ENCODE measurements around the gene RLBP1. TPM values are rescaled to one million over a fixed set of nuclear protein-coding genes. Genes with fewer than 3 reads are reported as not detected.
A peak's percentile ranks its signal among the peaks of the same experiment; 100 is the strongest.

RLBP1 gene
- total and polyA plus RNA-seq, 9 of the 15 experiments (the other 6 are each of a cell fraction or from before 2014, with no cell fraction given): 0.05 TPM; not detected in 8

DNA sequence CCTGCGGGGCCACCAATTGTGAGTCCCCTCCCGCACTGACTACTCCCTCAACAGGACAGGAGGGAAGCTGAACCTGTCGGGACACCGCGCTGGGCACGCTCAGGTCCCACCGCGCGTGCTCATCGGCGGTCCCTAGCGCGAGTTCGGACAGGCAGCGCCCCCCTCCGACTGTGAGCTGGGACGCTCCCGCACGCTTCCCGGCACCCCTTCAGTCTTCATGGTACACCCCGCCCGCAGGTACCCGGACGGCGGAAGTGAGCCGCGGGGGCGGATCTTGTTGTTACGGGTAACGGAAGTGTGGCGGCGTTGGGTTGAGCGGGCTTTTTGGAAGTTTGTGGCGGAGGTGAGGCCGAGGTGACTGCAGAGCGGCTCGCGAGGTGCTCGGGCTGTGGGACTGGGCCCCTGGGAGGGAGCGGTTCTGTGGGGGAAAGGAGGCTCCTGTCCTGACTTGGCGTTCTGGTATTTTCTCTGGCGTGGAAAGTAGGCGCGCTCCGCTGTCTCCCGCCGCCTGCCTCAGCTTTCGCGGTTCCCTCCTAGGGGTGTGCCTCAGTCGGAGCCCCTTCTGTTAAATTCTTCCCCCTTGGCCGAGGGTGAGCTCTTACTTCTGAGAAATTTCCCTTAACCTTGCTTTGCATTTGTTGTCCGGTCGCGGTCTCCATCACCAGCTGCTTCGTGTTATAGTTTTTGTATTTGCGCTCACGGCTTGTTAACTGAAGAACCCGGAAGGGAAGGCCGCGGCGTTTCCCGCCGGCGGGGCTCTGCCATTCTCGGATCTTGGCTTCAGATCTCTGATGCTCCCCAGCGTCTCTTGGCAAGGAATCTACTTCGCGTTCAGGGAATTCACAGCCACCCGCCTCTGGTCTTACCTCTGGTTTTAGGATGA, 22.6 kb upstream of the RLBP1 start, which contains the start of gene FANCI (continued):
- TF ChIP-seq STAG1 (CRISPR knock-in tag; IDR thresholded peaks at IDR 0.05; ENCODE audit: borderline replicate concordance) (no peak), LARP7 (IDR thresholded peaks at IDR 0.05) (no peak), ZNF75A (CRISPR knock-in tag; IDR thresholded peaks at IDR 0.05) (no peak), XRCC3 (IDR thresholded peaks at IDR 0.05) (no peak), U2AF2 (optimal IDR thresholded peaks at IDR 0.05; ENCODE audit: low read depth, low read length) (no peak), FOXP1 (CRISPR knock-in tag; IDR thresholded peaks at IDR 0.05) (peak; percentile 100), ARID1B (IDR thresholded peaks at IDR 0.05) (peak; percentile 38; the same call in 1 of the 2 replicates), RBM14 (IDR thresholded peaks at IDR 0.05; ENCODE audit: borderline replicate concordance, insufficient read depth, low read depth, low read length) (no peak), GATA2 (CRISPR knock-in tag; IDR thresholded peaks at IDR 0.05) (no peak), RBBP5 (IDR thresholded peaks at IDR 0.05; ENCODE audit: borderline replicate concordance, insufficient read depth, low read length, poor library complexity, severe bottlenecking) (peak; percentile 78), U2AF1 (optimal IDR thresholded peaks at IDR 0.05; ENCODE audit: low read depth, low read length) (no peak)
- TF ChIP-seq, protein P1, sequence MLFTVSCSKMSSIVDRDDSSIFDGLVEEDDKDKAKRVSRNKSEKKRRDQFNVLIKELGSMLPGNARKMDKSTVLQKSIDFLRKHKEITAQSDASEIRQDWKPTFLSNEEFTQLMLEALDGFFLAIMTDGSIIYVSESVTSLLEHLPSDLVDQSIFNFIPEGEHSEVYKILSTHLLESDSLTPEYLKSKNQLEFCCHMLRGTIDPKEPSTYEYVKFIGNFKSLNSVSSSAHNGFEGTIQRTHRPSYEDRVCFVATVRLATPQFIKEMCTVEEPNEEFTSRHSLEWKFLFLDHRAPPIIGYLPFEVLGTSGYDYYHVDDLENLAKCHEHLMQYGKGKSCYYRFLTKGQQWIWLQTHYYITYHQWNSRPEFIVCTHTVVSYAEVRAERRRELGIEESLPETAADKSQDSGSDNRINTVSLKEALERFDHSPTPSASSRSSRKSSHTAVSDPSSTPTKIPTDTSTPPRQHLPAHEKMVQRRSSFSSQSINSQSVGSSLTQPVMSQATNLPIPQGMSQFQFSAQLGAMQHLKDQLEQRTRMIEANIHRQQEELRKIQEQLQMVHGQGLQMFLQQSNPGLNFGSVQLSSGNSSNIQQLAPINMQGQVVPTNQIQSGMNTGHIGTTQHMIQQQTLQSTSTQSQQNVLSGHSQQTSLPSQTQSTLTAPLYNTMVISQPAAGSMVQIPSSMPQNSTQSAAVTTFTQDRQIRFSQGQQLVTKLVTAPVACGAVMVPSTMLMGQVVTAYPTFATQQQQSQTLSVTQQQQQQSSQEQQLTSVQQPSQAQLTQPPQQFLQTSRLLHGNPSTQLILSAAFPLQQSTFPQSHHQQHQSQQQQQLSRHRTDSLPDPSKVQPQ (CRISPR knock-in tag; IDR thresholded peaks at IDR 0.05; ENCODE audit: borderline replicate concordance): no peak
- TF ChIP-seq, protein P2, sequence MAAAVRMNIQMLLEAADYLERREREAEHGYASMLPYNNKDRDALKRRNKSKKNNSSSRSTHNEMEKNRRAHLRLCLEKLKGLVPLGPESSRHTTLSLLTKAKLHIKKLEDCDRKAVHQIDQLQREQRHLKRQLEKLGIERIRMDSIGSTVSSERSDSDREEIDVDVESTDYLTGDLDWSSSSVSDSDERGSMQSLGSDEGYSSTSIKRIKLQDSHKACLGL (CRISPR knock-in tag; IDR thresholded peaks at IDR 0.05; ENCODE audit: borderline replicate concordance, poor library complexity, severe bottlenecking): no peak
- TF ChIP-seq, protein P3, sequence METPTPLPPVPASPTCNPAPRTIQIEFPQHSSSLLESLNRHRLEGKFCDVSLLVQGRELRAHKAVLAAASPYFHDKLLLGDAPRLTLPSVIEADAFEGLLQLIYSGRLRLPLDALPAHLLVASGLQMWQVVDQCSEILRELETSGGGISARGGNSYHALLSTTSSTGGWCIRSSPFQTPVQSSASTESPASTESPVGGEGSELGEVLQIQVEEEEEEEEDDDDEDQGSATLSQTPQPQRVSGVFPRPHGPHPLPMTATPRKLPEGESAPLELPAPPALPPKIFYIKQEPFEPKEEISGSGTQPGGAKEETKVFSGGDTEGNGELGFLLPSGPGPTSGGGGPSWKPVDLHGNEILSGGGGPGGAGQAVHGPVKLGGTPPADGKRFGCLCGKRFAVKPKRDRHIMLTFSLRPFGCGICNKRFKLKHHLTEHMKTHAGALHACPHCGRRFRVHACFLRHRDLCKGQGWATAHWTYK (CRISPR knock-in tag; IDR thresholded peaks at IDR 0.05): no peak
- TF ChIP-seq, protein P4, sequence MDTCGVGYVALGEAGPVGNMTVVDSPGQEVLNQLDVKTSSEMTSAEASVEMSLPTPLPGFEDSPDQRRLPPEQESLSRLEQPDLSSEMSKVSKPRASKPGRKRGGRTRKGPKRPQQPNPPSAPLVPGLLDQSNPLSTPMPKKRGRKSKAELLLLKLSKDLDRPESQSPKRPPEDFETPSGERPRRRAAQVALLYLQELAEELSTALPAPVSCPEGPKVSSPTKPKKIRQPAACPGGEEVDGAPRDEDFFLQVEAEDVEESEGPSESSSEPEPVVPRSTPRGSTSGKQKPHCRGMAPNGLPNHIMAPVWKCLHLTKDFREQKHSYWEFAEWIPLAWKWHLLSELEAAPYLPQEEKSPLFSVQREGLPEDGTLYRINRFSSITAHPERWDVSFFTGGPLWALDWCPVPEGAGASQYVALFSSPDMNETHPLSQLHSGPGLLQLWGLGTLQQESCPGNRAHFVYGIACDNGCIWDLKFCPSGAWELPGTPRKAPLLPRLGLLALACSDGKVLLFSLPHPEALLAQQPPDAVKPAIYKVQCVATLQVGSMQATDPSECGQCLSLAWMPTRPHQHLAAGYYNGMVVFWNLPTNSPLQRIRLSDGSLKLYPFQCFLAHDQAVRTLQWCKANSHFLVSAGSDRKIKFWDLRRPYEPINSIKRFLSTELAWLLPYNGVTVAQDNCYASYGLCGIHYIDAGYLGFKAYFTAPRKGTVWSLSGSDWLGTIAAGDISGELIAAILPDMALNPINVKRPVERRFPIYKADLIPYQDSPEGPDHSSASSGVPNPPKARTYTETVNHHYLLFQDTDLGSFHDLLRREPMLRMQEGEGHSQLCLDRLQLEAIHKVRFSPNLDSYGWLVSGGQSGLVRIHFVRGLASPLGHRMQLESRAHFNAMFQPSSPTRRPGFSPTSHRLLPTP (IDR thresholded peaks at IDR 0.05; ENCODE audit: borderline replicate concordance, extremely low read depth, insufficient read length): no peak
- TF ChIP-seq, protein P5, sequence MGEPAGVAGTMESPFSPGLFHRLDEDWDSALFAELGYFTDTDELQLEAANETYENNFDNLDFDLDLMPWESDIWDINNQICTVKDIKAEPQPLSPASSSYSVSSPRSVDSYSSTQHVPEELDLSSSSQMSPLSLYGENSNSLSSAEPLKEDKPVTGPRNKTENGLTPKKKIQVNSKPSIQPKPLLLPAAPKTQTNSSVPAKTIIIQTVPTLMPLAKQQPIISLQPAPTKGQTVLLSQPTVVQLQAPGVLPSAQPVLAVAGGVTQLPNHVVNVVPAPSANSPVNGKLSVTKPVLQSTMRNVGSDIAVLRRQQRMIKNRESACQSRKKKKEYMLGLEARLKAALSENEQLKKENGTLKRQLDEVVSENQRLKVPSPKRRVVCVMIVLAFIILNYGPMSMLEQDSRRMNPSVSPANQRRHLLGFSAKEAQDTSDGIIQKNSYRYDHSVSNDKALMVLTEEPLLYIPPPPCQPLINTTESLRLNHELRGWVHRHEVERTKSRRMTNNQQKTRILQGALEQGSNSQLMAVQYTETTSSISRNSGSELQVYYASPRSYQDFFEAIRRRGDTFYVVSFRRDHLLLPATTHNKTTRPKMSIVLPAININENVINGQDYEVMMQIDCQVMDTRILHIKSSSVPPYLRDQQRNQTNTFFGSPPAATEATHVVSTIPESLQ (CRISPR knock-in tag; IDR thresholded peaks at IDR 0.05): peak; percentile 71; the same call in 1 of the 2 replicates

Measured in K562 (cell line).